ENCODE results near the gene STK32C.
"Not testable (repeated sequence)": the region's sequence is repeated elsewhere in the genome, so short reads cannot be mapped to it uniquely, and the experiment has no call there.

Gene STK32C

DNA sequence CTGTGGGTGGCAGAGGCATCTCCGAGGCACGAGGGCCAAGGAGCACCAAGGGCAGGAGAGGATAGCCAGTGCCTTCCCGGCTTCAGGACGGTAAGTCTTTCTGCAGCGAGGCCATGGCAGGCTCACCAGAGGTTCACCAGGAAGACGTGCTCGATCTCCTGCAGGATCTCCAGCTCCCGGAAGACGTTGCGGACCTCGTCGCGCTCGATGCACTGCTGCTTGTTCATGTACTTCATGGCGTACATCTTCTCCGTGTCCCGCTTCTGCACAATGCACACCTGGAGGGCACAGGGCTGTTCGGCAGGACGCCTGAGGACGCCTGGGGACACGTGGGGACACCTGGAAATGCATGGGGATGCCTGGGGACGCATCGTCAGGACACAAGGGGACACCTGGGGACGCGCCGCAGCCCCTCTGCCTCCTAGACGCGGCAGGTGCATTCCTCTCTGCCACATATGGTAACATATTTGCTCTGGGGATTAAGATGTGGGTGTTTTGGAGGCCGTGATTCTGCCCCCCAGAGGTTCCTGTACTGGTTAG is 79.8 kb downstream of the STK32C start:
- DNase-seq, result no peak

DNA sequence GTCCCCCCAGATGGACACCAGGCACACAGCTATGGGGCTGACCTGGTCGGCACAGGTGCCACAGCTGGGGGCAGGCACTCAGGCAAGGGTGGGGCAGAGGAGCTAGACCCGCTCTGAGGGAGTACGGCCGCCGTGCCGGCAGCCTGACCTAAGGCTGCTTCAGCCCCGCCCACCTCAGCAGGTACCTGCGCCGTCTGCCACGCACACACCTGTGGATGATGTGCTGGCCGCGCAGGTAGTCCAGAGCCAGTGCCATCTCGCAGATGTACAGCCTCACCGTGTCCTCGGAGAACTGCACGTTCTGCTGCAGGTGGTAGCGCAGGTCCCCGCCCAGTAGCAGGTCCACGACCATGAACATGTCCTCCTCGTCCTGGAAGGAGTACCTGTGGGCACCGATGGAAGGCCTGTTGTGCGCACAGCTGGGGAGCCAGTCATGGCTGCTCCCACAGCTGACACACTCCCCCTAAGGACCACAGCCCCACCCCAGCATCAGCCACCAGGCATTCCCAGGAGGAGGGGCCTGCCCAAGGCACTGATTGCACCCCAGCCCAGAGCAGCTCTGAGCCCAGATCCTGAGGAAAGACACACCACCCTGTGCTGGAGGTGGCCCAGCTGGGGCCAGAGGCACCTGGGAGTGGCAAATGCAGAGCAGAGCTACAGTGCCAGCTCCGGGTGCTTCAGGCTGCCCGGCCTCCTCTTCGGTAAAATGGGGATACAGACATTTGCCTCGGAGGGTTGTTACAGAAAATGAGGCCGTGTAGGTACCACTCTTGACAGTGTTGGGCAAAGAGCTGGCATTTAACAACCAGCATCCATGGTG is 81.0 kb downstream of the STK32C start:
- DNase-seq, result no peak

DNA sequence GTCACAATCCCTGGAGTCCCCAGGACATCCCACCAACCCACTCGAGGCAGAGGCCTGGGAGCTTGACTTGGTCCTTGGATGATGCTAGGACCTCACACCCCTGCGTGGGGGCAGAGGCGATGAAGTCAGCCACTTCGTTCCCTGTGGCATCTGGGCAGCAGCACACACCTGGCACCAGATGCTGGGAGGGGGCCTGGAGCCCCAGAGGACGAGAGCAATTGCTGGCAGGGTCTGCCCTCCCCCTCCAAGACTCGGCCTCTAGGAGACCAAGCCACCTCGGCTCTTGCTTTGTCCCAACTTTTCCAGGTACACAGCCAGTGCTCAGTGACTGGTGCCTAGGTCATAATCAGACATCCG is 81.9 kb downstream of the STK32C start:
- no peak for DNase-seq

DNA sequence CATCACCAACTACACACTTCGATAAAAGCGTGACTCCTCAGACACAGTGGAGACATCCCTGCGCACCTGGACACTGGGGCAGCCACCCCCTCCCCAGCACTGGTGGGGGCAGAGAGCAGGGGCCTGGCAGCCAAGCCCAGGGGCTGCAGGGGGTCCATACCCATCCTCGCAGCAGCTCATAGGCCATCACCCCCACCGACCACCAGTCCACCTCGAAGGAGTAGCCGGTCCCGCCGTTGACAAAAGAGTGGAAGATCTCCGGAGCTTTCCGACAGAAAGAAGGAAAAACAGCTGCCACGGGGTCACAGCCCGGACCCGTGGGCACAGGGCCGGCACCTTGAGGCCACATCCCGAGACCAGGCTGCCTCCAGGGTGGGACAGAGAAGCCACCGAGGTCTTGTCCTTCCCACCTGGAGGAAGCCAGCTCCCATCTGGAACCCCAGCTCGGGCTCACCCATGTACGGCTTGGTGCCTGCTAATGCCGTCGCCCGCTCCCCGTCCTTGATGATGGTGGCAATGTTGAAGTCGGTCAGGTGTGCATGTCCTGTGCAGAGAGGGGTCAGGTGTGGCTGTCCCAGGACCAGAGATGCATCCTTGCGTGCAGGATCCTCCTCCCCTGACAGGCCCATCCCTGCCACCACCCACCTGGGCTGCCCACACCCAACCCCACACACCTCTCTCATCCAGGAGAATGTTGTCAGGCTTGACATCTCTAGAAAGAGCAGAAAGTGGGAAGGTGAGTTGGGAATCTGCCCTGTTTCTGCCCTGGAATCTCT is 82.5 kb downstream of the STK32C start:
- DNase-seq, result no peak

DNA sequence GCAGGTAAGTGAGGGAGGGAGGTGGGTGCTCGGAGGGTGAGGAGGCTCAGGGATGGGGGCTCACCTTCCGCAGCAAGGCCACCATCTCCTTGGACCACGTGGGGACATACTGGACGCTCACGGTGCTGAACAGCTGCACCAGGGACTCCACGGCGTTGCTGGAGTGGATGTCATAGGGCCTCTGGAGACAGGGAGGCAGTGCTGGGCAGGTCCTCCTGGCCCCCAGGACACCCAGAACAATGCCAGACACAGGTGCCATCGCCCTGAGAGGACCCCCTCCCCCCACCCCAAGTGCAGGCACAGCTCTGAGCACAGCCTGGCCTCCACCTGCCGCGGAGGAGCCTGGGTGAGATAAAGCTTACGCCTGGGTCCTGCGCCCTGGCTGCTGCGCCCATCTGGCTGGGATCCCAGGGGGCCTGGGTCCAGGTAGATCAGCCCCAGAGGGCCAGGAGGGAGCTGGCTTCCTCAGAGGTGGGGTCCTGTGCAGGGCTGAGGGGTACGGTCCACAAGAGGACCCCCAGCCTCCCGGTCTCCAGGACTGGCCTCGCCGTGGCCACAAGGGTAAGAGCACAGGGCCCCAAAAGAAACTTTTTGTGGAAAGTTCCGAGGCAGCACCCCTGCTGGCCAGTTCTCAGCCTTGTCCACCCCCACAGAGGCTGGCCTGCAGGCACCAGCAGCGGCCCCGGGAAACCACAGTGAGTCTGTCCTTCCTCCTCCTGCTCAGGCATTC is 83.2 kb downstream of the STK32C start:
- DNase-seq, result no peak

DNA sequence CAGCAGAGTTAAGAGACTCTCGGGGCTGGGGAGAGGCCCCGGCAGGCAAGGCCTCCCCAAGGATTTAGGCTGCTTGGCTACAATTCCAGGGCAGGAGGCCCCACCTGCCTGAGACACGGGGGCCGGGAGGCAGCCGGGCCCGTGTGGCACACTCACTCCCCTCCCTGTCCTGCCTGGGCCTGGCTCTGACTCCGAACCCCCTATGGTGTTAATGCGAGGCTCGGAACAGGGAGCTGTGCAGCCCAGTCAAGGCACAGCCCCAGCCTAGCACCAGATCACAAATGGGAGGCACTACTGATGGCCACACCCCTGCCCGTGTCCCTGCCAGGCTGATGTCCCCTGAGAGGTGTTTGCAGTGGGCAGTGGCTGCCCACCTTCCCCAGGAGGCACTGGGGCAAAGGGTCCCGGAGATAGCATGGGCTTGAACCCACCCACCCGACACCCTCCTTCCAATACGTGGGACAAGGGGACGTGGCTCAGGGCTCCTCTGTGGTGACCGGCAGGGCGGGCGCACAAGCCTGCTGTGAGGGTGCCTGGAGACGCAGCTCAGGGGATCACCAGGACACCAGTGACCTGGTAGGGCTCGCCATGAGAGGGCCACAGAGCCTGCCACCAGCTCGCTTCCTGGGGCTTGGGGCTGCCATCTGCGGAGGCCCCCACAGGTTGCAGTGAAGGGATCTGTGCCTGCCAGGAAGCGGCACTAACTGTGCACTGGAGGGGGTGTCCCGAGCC is 84.0 kb downstream of the STK32C start:
- no peak for DNase-seq

DNA sequence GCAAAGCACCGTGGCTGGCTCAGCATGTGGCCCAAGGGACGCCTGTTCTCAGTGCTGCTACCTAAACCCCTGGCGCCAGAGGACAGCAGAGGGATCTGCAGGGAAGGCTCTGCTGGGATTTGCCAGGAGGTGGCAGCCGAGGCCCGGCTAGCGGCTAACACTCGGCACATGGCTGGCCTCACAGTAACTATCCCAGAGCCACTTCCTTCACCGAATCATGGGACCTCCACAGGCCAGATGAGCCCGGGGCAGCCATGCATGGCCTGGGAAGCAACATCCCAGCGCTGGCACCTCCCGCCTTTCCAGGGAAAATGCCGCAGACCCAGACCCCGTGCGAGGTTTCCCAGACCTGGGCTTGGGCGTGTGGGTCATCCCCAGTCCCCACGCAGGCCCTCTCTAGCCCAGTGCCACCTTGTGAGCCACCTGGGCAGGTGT is 84.6 kb downstream of the STK32C start:
- DNase-seq, result peak; percentile 79

DNA sequence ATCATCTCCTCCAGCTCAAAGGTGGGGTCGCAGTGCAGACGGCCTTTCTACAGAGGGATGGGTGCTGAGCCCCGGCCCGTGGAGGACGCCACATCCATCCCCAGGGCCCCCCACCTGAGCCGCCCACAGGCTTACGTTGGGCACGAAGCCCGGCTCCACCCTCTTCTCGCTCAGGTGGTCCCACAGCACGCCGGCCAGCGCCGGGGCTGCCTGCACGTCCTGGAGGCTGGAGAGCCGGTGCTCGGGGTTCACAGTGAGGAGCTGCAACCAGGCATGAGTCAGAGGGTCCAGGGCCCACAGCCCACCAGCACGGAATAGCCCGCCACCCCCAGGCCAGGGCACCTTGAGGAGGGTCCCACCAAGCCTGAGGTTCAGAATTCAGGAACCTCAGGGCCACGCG is 85.0 kb downstream of the STK32C start:
- DNase-seq, result no peak

DNA sequence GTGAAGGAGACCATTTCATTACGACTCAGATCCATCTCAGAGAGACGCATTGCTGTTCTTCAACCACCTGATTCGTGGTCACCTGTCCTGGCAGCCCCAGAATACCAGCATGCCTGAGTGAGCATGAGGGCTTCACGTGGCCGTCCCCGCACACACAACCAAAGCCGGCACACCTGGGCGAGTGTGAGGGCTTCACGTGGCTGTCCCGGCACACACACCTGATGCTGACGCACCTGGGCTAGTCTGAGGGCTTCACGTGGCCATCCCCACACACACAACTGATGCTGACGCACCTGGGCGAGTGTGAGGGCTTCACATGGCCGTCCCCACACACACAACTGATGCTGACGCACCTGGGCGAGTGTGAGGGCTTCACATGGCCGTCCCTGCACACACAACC is 86.8 kb downstream of the STK32C start:
- DNase-seq, result not testable (repeated sequence)

DNA sequence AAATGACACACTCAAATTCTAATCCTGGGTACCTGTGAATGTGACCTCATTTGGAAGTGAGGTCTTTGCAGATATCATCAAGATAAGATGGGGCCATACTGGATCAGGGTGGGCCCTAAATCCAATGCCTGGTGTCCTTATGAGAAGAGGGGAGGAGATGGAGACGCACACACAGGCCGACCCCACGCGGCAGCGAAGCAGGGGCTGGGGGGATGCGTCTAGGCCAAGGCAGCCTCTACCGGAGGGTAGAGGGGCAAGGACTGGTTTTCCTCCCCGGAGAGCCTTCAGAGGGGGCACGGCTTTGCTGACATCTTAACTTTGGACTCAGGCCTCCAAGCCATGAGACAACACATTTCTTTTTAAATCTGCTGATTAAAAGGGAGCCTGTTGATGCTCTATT is 87.7 kb downstream of the STK32C start:
- no peak for DNase-seq

DNA sequence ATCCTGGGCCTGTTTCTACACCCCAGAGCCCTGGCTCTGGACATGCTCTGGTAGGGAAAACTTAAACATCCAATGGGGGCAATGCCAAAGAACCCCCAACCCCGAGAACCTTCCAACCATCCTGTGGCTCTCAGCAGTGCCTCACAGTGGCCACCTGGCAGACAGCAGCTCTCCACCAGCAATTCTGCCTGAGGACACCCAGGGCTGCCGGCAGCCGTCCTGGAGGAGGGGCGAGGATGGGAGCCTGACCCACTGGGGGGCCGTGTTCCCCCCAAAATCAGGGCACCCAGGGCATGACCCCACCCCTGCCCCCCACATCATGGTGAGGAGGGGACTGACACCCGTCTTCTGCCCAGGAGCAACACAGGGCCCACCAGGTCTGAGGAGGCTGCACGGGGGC is 88.3 kb downstream of the STK32C start:
- no peak for DNase-seq

DNA sequence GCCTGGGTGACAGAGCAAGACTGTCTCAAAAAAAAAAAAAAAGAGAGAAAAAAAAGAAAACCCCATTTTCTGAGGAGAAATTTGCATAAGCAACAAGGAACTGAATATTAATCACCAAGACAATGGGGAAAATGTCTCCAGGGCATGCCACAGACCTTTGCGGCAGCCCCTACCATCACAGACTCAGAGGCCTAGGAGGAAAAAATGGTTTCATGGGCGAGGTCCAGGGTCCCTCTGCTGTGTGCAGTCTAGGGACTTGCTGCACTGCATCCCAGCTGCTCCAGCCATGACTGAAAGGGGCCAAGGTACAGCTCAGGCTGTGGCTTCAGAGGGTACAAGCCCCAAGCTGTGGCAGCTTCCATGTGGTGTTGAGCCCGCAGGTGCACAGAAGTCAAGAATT is 91.3 kb downstream of the STK32C start:
- not testable (repeated sequence) for DNase-seq

DNA sequence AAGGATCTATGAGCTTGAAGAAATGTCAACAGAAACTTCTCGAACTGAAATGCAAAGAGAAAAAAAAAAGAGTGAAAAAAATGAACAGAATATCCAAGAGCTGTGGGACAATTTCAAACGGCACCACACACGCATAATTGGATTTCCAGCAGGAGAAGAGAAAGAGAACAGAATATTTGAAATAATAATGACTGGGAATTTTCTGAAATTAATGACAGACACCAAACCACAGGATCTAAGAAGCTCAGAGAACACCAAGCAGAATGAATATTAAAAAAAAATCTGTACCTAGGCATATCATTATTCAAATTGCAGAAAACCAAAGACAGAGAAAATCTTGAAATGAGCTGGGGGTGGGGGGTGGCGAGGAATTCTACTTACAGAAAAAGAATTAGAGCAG is 93.8 kb downstream of the STK32C start:
- no peak for DNase-seq

DNA sequence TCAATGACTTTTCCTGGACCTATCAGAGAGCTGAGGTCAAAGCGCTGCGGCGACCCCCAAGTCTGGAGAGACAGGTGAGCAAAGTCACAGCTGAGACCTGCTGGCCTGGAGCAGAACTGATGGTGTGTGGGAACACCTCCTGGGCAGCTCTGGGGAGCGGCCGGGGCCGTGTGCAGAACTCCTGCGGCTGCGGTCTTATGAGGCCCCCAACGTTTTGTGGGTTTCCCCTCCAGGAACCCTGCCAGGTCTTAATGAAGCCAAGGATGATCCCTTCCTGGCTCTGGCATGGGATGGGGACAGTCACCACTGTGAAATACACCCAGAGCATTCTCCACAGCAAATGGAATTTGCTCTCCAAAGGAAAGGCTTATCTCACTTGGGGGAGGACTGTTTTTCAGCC is 94.9 kb downstream of the STK32C start:
- DNase-seq, result no peak

DNA sequence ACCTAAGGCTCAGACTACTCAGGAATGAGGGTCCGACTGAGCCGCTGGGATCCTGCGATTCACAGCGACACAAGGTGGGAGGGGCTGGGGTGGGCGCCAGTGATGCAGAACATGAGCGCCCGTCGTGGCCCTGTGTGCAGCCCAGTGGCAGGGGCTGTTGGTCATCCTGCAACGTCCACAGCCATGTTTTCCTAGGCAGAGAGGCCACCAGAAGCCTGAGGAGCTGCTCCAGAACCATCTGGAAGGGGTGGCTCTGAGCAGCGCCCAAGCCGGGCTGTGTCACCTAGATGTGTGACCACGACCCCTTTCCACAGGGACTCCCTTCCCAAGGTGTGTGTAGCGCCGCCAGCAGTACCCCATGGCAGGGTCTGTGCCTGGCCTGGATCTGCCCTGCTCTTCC is 96.5 kb downstream of the STK32C start:
- DNase-seq, result no peak

DNA sequence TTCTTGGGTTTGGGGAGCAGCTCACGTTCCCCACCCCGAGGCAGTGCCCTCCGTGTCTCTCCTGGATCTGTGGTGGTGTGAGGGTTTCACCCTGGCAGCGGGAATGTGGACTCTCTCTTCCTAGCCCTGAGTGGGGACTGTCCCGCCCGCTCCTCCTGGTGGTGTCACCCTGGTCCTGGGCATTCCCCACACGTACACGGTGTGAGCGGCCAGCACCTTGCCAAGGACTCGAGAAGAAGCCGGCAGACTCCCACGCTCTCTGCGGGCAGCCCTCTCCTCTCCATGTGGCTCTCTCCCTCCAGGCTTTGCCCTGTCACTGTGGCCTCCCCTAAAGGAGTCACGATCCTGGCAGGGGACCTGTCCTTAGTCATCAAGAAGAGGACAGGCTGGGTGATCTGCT is 97.0 kb downstream of the STK32C start:
- no peak for DNase-seq

DNA sequence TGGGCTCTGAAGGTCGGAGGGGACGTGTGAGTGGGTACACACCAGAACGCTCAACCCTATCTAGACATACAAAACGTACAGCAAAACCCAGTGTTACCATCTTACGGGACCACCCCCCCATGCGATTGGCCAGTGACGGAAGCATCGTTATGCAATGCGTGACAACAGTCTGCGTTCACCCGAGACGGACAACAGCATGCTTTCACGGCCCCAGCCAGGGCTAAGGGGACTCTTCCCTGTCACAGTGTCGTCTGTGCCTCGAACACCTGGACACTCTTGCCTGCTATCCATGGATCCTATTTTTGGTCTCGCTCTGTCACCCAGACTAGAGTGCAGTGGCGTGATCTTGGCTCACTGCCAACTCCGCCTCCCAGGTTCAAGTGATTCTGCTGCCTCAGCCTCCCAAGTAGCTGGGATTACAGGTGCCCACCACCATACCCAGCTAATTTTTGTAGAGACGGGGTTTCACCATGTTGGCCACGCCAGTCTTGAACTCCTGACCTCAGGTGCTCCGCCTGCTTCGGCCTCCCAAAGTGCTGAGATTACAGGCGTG is 97.7 kb downstream of the STK32C start:
- no peak for DNase-seq

DNA sequence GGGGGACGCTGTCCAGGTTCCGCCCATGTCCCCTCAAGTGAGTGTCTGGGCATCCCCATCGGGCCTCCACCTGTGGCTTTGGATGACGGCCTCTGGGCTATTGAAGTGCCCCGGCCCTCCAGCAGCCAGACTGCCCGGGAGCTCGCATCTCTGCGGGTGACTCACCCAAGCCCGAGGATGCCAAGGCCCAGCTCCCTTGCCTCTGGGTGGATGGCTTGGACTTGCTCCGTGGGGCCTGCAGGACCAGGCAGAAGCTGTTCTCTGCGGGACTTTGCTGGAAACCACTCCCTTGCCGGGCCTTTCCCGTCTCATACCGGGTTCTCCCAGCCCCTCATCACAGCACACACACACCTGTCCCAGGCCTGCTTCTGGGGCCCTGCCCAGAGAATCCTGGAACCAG is 98.6 kb downstream of the STK32C start:
- no peak for DNase-seq

DNA sequence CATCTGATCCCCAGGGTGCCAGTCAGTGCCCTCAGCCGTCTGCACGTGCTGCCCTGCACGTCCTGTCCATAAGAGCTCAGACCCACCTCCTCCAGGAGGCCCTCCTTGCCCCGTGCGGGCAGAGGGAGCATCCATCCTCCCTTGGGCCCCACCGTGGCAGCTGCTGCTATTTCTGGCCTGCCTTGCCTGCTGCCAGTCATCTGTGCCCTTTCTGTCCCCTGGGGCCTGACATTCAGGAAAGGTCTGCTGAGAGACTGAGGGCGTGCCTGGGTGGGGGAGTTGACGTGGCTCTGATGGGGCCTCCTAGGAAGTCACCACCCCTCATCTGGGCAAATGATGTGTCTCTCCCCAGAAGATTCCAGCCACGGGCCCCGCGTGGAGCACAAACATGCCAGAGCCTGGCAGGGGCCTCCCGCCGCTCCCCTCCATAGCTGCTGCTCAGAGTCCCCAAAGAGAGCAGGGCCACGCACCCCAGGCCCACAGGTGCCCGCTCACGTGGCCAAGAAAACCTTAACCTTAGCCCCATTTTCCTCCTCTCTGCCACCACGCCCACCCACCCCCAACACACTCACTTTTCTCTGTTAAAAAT is 99.2 kb downstream of the STK32C start:
- no peak for DNase-seq

DNA sequence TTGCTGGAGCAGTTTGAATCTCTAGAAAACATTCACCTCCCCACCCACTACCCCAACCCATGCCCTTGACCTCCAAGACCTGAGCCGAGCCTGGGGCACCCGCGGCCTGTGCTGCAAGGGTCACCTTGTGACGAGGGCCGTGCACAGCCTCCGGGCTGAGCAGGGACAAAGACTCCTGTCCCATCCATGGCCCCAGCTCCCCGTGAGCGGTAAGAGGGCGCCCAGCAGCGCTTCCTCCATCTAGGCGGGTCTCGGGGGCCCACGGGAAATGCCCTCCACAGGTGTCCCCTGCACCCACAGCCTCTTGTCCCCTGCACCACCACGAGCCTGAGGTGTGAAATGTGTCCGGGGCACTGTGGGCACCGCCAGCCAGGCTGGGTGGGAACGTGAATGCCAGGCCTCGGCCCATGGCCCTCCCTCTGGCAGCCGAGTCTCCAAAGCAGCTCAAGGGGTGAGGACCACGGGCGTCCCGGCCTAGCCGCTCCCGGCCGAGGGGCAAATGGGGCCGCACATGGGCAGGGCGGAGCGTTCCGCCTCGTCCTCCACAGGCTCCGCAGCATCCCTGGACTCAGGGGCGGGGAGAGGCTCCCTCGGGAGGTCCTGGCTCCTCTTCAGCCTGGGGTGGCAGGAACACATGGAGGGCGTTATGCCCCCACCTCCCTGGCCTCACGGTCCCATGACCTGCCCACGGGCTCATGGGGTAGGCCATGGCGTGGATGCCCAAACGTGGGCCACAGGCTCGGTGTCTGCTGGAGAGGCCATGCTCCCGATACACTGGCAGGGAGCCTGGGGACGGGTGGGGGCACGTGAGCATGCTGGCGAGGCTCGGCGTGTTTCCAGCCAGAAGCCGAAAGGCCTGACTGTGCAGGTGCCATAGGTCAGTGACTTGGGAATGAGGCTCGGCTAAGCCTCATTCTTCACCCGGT is 100.0 kb downstream of the STK32C start:
- no peak for DNase-seq
